HepG2 (cell line): ENCODE results near the gene STPG4. TPM values are rescaled to one million over a fixed set of nuclear protein-coding genes. Genes with fewer than 3 reads are reported as not detected.
A peak's percentile ranks its signal among the peaks of the same experiment; 100 is the strongest.

Experiments
- CBX2 ChIP-seq, 2 experiments: fragments of 200-600 bp in 1 of 2; sonication (generic); formaldehyde crosslinking in 1 of 2; IDR thresholded peaks; 2 replicates each; pipeline versions ENCODE4 v1.7.0 to v1.8.1; 2018 to 2022; ENCODE audit warnings: low read depth in 2 of 2, low read length in 1 of 2, mild to moderate bottlenecking in 1 of 2, missing genetic modification reagents in 1 of 2
- DMAP1 ChIP-seq: IDR thresholded peaks from 2 replicates; pipeline ENCODE4 v1.6.1; 2016
- ELF1 ChIP-seq: sonication (generic); formaldehyde crosslinking; IDR thresholded peaks from 2 replicates; pipeline ENCODE4 v1.4.0; 2020; ENCODE audit warnings: missing genetic modification reagents
- GPN1 ChIP-seq: sonication (generic); formaldehyde crosslinking; IDR thresholded peaks from 2 replicates; pipeline ENCODE4 v1.5.1; 2020; ENCODE audit warnings: missing genetic modification reagents, borderline replicate concordance
- HOXA3 ChIP-seq: sonication (generic); formaldehyde crosslinking; IDR thresholded peaks from 2 replicates; pipeline ENCODE4 v1.5.0; 2020; ENCODE audit warnings: missing genetic modification reagents
- SIN3B ChIP-seq: fragments of 150-350 bp; IDR thresholded peaks from 2 replicates; pipeline ENCODE4 v1.6.1; 2014; ENCODE audit warnings: low read length
- TBL1XR1 ChIP-seq: fragments of 150-350 bp; IDR thresholded peaks from 2 replicates; pipeline ENCODE4 v1.6.1; 2014; ENCODE audit warnings: borderline replicate concordance, low read length; ENCODE audit not compliant: partially characterized antibody
- TRIM24 ChIP-seq: sonication (generic); formaldehyde crosslinking; IDR thresholded peaks from 2 replicates; pipeline ENCODE4 v1.8.0; 2022; ENCODE audit warnings: mild to moderate bottlenecking, missing genetic modification reagents
- ZBTB46 ChIP-seq: sonication (generic); formaldehyde crosslinking; IDR thresholded peaks from 2 replicates; pipeline ENCODE4 v1.4.0; 2020; ENCODE audit warnings: mild to moderate bottlenecking, missing genetic modification reagents, borderline replicate concordance
- ZNF205 ChIP-seq: IDR thresholded peaks from 2 replicates; pipeline ENCODE4 v1.6.1; 2018; ENCODE audit warnings: missing biosample characterization, missing genetic modification reagents
- ZNF263 ChIP-seq: sonication (generic); formaldehyde crosslinking; IDR thresholded peaks from 2 replicates; pipeline ENCODE4 v1.4.0; 2020; ENCODE audit warnings: missing genetic modification reagents
- ZNF430 ChIP-seq: sonication (generic); formaldehyde crosslinking; IDR thresholded peaks from 2 replicates; pipeline ENCODE4 v1.9.0; 2021; ENCODE audit warnings: mild to moderate bottlenecking, missing genetic modification reagents
- ZNF460 ChIP-seq: sonication (generic); formaldehyde crosslinking; IDR thresholded peaks from 2 replicates; pipeline ENCODE4 v1.5.1; 2020; ENCODE audit warnings: missing genetic modification reagents, mild to moderate bottlenecking, borderline replicate concordance
- ZNF543 ChIP-seq: sonication (generic); formaldehyde crosslinking; IDR thresholded peaks from 2 replicates; pipeline ENCODE4 v1.4.0; 2020; ENCODE audit warnings: mild to moderate bottlenecking, missing genetic modification reagents
- ZNF644 ChIP-seq: IDR thresholded peaks from 2 replicates; pipeline ENCODE4 v1.6.1; 2016; ENCODE audit warnings: low read depth
- ZNF724P ChIP-seq: sonication (generic); formaldehyde crosslinking; IDR thresholded peaks from 2 replicates; pipeline ENCODE4 v1.8.0; 2022; ENCODE audit warnings: missing genetic modification reagents, borderline replicate concordance
- ZNF749 ChIP-seq: sonication (generic); formaldehyde crosslinking; IDR thresholded peaks from 2 replicates; pipeline ENCODE4 v1.8.0; 2022; ENCODE audit warnings: mild to moderate bottlenecking, missing genetic modification reagents, moderate library complexity, borderline replicate concordance
- polyA plus RNA-seq, 8 experiments: library from polyadenylated mRNA; depleted of rRNA in 3 of 8; stranded (reverse) in 7 of 8; unstranded in 1 of 8; fragments of >200 nt; fragmentation: Illumina TruSeq in 4 of 8; extraction: Trizol in 4 of 8; gene quantifications; 2 replicates each; pipeline versions ENCODE4 v1.2.1 to v1.2.3, GENCODE V29; 2011 to 2016; ENCODE audit warnings: low read depth in 4 of 8, missing spikeins in 1 of 8, mixed read lengths in 1 of 8; ENCODE audit not compliant: insufficient read depth in 1 of 8
- total RNA-seq, 5 experiments: library from RNA; depleted of rRNA; stranded (reverse); fragments of >200 nt; fragmentation: Illumina TruSeq; extraction: Trizol; gene quantifications; 2 replicates each; pipeline ENCODE4 v1.2.3, GENCODE V29; 2016; ENCODE audit warnings: low read depth in 1 of 5
- TF ChIP-seq, protein P1 (sequence below): sonication (generic); formaldehyde crosslinking; IDR thresholded peaks from 2 replicates; pipeline ENCODE4 v1.8.0; 2022; ENCODE audit warnings: mild to moderate bottlenecking, missing genetic modification reagents, borderline replicate concordance
- TF ChIP-seq, protein P2 (sequence below): sonication (generic); formaldehyde crosslinking; IDR thresholded peaks from 2 replicates; pipeline ENCODE4 v1.4.0; 2020; ENCODE audit warnings: missing genetic modification reagents
- TF ChIP-seq, protein P3 (sequence below): sonication (generic); formaldehyde crosslinking; IDR thresholded peaks from 2 replicates; pipeline ENCODE4 v1.4.0; 2020; ENCODE audit warnings: missing genetic modification reagents
- TF ChIP-seq, protein P4 (sequence below): sonication (generic); formaldehyde crosslinking; IDR thresholded peaks from 2 replicates; pipeline ENCODE4 v1.4.0; 2020; ENCODE audit warnings: missing genetic modification reagents, mild to moderate bottlenecking, borderline replicate concordance

Gene STPG4
- total and polyA plus RNA-seq, 2 of the 13 experiments (the other 11 are each of a cell fraction or from before 2014, with no cell fraction given) = 0.11 to 0.15 TPM

DNA sequence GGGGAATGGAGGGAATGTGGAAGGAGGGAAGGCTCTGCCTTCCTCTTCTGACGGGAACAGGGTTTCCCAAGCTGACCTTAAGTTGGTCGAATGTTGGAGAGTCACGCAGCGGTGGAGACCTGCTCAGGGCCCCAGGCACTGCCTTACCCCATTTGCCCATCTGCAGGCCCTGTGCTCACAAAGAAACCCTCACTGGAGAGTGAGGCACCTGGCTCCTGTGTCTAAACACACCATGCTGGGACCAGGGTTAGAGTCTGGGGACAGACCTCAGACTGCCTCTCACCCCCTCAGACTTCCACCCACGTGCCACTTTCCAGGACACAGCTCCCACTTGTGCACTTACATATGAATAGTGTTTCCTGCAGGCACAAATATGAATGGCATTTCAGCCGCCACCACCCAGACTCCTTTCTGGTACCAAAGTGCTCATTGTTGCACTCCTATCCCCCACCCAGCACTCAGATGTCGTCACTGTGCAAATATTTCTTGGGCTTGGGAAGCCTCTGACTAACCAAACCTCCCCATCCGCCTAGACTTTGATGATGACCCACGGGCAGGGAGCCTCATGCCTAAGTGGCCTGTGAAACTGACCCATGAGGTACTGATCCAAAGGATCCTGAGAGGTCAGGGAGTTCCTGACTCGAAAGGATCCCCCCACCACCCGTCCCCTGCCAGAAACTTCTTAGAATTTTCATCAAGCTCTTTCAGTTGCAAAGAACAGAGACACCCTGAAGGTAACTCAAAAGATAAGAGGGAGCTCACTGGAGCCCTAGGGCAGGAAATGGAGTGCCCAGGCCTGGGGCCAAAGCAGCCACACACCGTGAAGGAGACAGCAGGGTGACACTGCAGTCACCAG, 78.3 kb downstream of the STPG4 start (continued):
- TF ChIP-seq, protein P1, sequence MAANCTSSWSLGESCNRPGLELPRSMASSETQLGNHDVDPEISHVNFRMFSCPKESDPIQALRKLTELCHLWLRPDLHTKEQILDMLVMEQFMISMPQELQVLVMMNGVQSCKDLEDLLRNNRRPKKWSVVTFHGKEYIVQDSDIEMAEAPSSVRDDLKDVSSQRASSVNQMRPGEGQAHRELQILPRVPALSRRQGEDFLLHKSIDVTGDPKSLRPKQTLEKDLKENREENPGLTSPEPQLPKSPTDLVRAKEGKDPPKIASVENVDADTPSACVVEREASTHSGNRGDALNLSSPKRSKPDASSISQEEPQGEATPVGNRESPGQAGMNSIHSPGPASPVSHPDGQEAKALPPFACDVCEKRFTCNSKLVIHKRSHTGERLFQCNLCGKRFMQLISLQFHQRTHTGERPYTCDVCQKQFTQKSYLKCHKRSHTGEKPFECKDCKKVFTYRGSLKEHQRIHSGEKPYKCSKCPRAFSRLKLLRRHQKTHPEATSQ (CRISPR knock-in tag) = 0 out of 2 replicates have a peak, but pooled peaks have one; percentile 41
- TF ChIP-seq, protein P2, sequence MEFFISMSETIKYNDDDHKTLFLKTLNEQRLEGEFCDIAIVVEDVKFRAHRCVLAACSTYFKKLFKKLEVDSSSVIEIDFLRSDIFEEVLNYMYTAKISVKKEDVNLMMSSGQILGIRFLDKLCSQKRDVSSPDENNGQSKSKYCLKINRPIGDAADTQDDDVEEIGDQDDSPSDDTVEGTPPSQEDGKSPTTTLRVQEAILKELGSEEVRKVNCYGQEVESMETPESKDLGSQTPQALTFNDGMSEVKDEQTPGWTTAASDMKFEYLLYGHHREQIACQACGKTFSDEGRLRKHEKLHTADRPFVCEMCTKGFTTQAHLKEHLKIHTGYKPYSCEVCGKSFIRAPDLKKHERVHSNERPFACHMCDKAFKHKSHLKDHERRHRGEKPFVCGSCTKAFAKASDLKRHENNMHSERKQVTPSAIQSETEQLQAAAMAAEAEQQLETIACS (CRISPR knock-in tag) = no peak
- TF ChIP-seq ZNF263 (CRISPR knock-in tag) (peak; percentile 66; the same call in 1 of the 2 replicates), CBX2 (IDR thresholded peaks at IDR 0.05; ENCODE audit: low read depth, low read length) (no peak), CBX2 (CRISPR knock-in tag; IDR thresholded peaks at IDR 0.05; ENCODE audit: low read depth) (no peak), ZNF644 (CRISPR knock-in tag) (peak; percentile 82), DMAP1 (peak; percentile 91), ZNF543 (CRISPR knock-in tag) (peak; percentile 91; the same call in 1 of the 2 replicates), TRIM24 (CRISPR knock-in tag) (no peak), ZBTB46 (CRISPR knock-in tag) (no peak), ZNF460 (no peak), HOXA3 (CRISPR knock-in tag) (peak; percentile 89), ZNF724P (CRISPR knock-in tag) (no peak; the same call in 1 of the 2 replicates), SIN3B (0 out of 2 replicates have a peak, but pooled peaks have one; percentile 37), GPN1 (CRISPR knock-in tag) (no peak), ELF1 (CRISPR knock-in tag) (no peak), ZNF749 (CRISPR knock-in tag) (no peak; the same call in 1 of the 2 replicates), TBL1XR1 (peak; percentile 63), ZNF205 (CRISPR knock-in tag) (peak; percentile 77), ZNF430 (CRISPR knock-in tag) (peak; percentile 91; the same call in 1 of the 2 replicates)
- TF ChIP-seq, protein P3, sequence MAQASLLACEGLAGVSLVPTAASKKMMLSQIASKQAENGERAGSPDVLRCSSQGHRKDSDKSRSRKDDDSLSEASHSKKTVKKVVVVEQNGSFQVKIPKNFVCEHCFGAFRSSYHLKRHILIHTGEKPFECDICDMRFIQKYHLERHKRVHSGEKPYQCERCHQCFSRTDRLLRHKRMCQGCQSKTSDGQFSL (CRISPR knock-in tag) = no peak
- TF ChIP-seq, protein P4, sequence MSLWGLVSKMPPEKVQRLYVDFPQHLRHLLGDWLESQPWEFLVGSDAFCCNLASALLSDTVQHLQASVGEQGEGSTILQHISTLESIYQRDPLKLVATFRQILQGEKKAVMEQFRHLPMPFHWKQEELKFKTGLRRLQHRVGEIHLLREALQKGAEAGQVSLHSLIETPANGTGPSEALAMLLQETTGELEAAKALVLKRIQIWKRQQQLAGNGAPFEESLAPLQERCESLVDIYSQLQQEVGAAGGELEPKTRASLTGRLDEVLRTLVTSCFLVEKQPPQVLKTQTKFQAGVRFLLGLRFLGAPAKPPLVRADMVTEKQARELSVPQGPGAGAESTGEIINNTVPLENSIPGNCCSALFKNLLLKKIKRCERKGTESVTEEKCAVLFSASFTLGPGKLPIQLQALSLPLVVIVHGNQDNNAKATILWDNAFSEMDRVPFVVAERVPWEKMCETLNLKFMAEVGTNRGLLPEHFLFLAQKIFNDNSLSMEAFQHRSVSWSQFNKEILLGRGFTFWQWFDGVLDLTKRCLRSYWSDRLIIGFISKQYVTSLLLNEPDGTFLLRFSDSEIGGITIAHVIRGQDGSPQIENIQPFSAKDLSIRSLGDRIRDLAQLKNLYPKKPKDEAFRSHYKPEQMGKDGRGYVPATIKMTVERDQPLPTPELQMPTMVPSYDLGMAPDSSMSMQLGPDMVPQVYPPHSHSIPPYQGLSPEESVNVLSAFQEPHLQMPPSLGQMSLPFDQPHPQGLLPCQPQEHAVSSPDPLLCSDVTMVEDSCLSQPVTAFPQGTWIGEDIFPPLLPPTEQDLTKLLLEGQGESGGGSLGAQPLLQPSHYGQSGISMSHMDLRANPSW (CRISPR knock-in tag) = no peak
